ENCODE results near the gene RASSF1. TPM values are rescaled to one million over a fixed set of nuclear protein-coding genes. Genes with fewer than 3 reads are reported as not detected.

RASSF1 gene
- total RNA-seq, 1 donor from 2014 or later = 27.0 TPM

DNA sequence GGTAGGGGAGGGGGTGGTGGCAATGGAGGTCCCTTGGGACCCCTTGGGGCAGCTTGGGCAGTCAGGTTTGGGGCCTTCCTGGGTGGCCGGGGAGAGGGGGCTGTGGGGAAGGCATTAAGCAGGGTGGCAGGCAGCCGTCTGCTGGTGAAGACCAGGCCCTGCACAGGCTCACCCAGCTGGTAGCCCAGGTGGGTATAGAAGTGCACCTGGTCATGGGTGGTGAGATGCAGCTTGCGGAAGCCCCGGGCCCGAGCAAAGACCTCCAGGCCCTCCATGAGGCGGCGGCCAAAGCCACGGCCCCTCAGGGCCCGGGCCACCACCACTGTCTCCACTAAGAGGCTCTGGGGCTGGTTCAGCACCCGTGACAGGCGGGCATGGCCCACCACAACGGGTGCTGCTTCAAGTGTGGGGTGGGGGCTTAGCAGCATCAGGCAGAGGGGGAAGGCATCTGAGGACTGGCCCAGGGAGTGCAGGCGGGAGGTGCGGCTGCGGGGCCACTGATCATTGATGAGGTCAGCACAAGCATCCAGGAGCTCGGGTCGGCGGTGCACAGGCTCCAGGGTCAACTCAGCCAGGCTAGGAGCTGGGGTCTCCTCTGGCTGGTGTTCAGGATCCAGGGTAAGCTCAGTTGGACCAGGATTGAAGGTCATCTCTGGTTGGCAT is 43.8 kb downstream of the RASSF1 start:
- no peak overlapping the region for H3K4me3 ChIP-seq (ENCODE audit: low read depth, low read length)
- no peak for TF ChIP-seq CTCF (conservative IDR thresholded peaks at IDR 0.05; ENCODE audit: low read depth, low read length)
- no peak for DNase-seq (ENCODE audit: low read depth)

- no peak overlapping the region for H3K4me3 ChIP-seq (ENCODE audit: low read depth, low read length)
- no peak for DNase-seq (ENCODE audit: low read depth)
- TF ChIP-seq CTCF (conservative IDR thresholded peaks at IDR 0.05; ENCODE audit: low read depth, low read length) = no peak
These were observed 44.8 kb downstream of the RASSF1 start for GRCh38 chr3:50295553-50296431.

DNA sequence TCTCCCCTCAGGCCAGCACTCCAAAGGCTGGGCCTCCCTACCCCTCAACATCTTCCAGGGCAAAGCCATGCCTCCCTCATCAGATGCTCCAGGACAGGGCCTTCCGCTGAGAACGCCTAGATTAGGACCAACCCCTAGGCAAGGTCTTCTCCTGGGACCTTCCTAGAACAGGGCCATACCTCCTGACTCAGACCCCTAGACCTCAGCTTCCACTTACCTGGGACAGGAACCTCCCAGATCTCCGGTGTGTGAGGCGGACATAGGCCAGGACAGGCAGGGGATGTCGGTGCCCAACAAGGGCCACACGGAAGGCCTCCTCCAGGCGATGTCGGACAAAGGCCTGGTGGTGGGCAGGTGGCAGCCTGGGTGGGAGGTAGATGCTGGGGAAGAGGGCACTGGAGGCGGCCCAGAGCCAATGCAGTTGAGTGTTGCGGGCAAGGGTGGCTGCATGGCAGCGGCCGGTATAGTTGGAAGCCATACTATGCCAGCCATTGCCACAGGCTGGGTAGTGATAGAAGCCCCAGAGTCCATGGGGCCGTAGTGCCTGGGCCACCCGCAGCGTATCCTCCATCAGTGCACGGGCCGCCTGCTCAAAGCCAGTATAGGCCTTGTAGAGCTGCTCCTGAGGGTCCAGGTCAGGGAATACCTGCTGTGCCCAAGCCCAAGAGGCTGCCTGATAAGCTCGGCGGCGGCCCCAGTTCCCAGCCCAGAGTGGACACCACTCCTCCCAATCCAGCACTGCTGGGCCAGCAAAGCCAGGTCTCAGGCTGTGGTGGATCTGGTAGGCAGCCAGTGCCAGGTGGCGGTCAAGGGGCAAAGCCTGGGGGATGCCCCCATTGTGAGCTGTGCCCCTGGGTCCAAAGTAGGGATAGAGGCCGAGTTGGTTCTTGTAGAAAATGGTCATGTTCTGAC is 45.9 kb downstream of the RASSF1 start:
- TF ChIP-seq CTCF (conservative IDR thresholded peaks at IDR 0.05; ENCODE audit: low read depth, low read length) = no peak
- no peak for DNase-seq (ENCODE audit: low read depth)
- H3K4me3 ChIP-seq (ENCODE audit: low read depth, low read length) = no peak overlapping the region

GRCh38 chr3:50294089-50294488 is 46.5 kb downstream of the RASSF1 start:
- no peak overlapping the region for H3K4me3 ChIP-seq (ENCODE audit: low read depth, low read length)
- no peak for TF ChIP-seq CTCF (conservative IDR thresholded peaks at IDR 0.05; ENCODE audit: low read depth, low read length)
- no peak for DNase-seq (ENCODE audit: low read depth)

DNA sequence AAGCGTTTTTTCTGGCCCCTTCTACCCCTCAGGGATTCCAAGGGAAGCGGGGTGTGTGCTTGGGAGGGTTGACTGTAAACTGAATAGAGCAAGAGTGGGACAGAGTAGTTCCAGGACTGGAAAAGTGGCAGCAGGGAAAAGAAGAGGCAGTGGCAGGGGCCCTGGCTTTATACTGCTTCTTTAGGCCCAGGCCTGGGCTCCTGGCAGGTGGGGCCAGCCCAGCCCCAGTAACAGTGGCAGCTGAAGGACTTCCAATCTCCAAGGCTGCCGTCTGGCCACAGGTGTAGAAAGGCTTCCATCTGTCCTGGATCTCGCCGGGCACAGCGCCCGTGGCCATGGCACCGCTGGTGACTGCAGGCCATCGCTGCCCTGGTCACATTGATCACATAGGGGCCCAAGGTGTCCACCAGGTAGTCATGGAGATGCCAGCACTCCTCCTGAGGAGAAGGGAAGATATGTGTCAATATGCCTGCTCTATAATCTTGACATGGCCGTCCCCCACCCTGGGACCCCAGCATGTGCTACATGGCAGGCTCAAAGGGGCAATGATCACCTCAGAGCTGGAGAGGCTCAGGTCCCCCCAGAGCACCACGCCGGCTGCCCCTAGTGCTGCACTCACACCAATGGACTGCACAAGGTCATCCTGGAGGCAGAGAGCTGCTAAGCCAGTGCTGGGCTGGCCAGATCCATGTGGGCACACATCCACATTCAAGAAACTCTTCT is 47.4 kb downstream of the RASSF1 start:
- DNase-seq (ENCODE audit: low read depth) = no peak
- peak overlapping the region; percentile 92 for H3K4me3 ChIP-seq (ENCODE audit: low read depth, low read length)
- no peak for TF ChIP-seq CTCF (conservative IDR thresholded peaks at IDR 0.05; ENCODE audit: low read depth, low read length)
